Caki2 (cell line): Measurements from ENCODE around the gene HDHD5. TPM values are rescaled to one million over a fixed set of nuclear protein-coding genes. Genes with fewer than 3 reads are reported as not detected.

Experiments
- DNase-seq: peaks from one replicate; pipeline ENCODE4 v3.0.0-alpha.2; 2015; ENCODE audit warnings: low read depth
- in situ Hi-C: cut with HindIII; loops from 2 replicates; pipeline ENCODE4 v1.10.0; 2016; ENCODE audit warnings: low sequenced_read_pairs, low pct_unique_long_range_greater_than_20kb, mixed read lengths
- total RNA-seq: library from RNA; depleted of rRNA; stranded (reverse); fragments of >200 nt; shearing (Covaris generic); gene quantifications from 2 replicates; pipeline ENCODE4 v1.2.3, GENCODE V29; 2014; ENCODE audit warnings: low replicate concordance

Gene HDHD5
- total RNA-seq, 1 experiment from 2014 or later = 132 TPM

DNA sequence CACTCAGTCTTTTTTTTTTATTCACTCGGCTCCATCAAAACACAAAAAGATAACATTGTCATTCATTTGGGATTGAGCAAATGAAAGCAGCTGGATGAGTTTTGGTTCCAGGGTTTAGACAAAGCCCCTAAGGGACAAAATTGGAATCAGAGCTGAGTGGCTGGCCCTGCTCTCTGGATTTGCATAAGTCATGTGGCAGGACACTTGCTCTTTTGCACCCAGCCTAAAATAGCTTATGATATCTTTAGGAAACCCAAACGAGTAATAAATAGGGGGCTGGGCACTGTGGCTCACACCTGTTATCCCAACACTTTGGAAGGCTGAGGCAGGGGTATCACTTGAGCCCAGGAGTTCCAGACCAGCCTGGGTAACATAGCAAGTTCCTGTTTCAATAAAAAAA lies 27.0 kb downstream of the HDHD5 start:
- in situ Hi-C loops = no loop called here
- no peak for DNase-seq

DNA sequence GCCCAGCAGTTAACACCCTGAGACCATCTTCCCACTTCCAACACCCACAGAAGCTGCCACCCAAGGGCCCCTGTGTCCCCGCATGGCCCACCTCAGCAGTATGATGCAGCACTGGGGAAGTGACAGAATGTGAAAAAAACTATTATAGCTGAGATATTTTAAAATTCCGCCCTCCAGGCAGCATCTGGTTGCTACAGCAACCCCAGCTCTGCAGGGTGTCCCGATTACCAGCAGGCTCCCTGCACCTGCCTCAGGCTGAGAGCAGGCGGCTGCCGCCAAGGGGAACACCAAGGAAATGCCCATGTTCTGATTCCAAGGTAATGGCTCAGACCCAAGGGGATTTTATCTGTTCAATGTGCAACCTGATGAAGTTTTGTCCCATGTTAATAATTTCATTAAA lies 27.4 kb downstream of the HDHD5 start:
- no peak for DNase-seq
- in situ Hi-C loops = no loop called here

DNA sequence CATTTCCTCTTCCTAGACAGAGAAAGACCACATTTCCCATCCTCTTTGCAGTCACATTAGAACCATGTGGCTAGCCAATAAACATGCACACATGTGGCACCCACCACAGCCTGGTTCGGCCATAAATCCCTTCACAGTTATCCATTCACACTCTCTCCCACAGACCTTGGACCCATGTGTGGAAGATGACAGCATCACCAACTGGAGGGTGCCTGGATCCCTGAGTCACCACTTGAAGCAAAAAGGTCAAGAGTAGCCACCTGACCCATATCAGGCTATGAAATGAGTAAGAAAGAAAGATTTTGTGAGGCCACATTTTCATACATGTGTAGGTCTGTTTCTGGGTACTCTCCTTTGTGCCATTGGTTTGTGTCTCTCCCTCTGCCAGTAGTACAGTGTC lies 28.9 kb downstream of the HDHD5 start:
- peak; percentile 14 for DNase-seq
- in situ Hi-C loops = no loop called here

DNA sequence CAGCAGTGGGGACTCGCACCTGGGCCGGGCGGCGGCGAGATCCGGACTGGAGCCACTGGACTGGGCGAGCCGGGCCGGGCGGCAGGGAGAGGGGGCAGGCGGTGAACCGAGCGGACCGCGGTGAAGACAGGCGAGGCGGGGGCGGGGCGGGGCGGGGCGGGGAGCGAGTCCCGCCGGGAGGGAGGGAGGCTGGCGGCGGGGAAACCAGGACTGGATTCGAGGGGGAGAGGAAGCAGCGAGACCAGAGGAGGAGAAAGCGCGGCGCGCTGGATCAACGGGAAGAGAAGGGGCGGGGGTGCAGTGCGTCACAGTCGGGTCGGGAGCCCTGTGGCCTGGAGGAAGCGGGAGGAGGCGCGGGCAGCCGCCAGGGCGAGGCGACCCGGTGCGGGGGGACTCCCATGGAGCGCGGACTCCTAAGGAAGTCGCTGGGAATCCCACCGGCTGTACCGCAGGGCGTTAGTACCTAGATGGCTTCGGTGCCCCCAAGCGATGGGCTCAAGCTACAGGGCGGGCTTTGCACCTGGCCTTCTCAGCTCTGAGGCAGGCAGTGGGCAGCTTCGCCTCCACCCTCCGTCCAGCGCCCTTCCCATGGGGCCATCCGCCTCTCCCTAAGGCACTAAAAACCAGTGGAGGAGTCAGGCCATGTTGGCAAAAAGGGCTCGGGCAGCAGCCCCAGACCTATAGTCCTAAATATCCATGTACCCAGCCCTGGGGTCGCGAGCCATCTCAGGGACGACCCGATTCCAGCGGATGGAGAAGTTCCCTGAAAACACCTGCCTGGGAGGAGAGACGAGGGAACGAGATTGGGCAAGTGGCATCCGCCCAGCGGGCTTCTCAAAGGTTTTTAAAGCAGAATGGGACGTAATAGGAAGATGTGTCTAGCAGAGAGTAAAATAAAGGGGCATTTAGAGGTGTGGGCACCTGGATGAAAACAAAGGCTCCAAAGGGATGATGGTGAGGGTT lies 37.6 kb downstream of the HDHD5 start, which contains the start of gene TMEM121B:
Gene TMEM121B, minus strand, starts transcription at position 128 of the 963 bp plus-strand sequence. CDS start 233 bp downstream, outside the sequence.
- DNase-seq = peak; percentile 76
- in situ Hi-C loops = no loop called here

DNA sequence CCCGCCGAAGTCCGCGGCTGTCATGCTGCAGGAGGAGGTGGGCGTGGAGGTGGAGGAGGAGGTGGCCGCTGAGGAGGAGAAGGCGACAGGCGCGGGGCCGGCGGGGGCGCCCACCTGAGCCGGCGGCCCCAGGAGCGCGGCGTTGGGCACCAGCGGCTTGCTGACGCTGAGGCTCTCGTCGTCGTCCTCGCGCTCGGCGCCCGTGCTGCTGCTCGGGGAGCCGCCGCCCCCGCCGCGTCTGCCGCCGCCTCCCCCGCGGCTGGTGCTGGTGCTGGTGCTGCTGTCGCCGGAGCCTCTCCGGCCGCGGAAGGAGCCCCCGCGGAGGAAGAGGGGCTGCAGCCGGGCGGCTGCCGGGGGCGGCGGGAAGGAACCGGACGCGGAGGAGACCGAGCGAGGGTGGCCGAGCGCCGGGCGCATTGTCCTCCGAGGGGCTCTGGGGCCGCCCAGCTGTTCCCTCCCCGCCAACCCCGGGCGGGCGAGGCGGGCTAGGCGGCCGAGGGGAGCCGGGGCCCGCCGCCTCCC lies 38.3 kb downstream of the HDHD5 start:
- peak; percentile 50 for DNase-seq
- in situ Hi-C loops = no loop called here

DNA sequence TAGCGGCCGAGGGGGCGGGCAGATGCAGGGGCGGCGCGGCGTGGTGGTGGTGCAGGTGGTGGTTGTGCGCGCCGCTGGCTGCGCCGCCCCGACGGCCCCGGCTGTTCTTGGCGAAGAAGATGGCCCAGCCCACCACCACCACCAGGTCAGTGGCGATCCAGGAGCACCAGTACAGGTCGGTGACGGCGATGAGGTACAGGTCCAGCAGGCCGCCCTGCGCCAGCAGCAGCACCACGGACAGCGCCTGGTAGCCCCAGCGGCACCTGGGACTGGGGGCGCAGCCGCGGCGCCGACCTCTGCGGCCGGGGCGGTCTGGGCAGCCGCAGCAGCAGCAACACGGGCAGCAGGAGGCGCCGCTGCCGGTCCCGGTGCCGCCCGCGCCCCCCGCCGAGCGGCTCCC lies 38.8 kb downstream of the HDHD5 start:
- peak; percentile 71 for DNase-seq

DNA sequence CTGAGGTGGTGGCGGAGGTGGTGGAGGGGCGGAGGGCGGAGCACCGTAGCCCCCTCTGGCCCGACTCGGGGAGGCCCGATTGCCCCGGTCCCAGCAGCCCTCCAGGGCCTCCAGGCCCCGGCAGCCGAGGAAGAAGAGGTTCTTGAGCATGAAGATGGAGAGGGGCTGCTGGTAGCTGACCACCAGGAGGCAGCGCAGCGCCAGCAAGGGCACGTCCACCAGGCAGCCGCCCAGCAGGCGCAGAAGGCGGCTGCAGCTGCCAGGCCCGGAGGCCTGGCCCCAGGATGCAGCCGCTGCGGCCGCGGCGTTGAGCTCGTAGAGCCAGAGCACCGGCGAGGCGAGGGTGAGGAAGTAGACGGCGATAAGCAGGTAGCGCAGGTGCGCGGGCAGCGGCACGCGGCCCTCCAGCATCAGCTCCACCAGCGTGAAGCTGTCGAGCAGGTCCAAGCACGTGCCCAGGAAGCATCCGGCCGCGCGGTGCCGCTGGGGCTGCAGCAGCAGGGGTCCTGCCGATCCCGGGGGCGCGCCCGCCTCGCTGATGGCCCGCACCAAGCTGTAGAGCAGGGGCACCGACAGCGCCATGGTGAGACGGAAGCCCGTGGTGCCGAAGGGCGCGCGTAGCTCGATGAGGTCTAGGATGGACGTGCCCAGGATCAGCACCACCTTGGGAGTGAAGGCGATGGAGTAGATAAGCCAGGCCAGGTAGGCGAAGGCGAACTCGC lies 39.4 kb downstream of the HDHD5 start:
- DNase-seq = no peak
- in situ Hi-C loops = no loop called here

More for the DNA sequence above, 38.8 kb downstream of the HDHD5 start:
- in situ Hi-C loops = no loop called here

DNA sequence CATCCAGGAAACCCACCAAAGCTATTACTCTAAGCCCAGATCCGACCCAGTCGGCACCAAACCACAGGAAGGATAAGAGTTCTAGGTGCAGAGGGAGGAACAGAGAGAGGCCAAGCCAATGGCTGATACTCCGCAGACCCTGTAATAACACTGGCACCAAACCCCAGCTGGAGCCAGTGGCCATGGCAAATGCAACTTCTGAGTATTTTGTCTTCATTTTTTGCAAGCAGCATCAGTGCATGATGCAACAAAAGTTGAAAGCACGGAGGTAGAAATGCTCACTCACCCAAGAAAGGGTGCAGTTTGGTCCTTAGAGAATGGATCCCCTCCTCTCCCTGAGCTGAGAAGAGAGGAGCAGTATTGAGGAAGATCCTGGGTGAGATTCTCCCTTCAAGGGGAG lies 40.7 kb downstream of the HDHD5 start:
- no peak for DNase-seq

DNA sequence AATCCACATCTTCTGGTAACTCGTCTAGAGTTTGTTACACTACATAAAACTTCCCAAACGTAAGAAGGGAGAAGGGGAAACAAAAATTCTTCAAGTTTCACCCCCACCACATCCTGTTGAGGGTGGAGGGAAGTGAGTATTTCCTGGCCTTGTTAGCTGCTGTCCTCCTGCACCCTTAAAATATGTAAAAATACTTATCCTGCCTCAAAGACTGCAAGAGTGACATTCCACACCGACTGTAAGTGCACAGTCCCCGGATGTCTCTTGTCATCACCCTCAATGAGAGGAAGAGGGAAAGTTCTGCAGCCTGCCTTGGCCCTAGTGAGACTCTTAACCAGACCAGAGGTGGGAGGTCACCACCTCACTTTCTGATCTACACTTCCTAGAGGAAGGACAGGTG lies 41.2 kb downstream of the HDHD5 start:
- DNase-seq = no peak
- in situ Hi-C loops = no loop called here

More for the DNA sequence above, 40.7 kb downstream of the HDHD5 start:
- in situ Hi-C loops = no loop called here

DNA sequence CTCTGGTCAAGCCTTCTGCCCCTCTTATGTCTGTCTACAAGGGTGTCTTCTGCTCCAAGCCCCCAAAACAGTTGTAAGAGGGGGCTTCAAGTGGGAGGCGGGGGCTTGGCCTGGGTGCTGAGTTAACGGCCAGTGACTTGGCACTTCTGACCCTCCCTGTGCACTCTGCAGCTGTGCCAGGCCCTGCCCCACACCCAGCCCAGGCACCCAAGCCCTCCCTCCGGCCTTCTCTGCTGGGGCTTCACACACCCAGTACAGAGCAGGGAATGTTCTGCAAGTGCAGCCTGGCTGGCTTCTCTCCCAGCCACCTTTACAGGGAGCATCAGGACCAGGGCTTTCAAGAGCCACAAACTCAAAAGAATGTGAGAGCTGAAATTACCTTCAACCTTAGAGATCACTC lies 41.7 kb downstream of the HDHD5 start:
- no peak for DNase-seq
- in situ Hi-C loops = no loop called here

DNA sequence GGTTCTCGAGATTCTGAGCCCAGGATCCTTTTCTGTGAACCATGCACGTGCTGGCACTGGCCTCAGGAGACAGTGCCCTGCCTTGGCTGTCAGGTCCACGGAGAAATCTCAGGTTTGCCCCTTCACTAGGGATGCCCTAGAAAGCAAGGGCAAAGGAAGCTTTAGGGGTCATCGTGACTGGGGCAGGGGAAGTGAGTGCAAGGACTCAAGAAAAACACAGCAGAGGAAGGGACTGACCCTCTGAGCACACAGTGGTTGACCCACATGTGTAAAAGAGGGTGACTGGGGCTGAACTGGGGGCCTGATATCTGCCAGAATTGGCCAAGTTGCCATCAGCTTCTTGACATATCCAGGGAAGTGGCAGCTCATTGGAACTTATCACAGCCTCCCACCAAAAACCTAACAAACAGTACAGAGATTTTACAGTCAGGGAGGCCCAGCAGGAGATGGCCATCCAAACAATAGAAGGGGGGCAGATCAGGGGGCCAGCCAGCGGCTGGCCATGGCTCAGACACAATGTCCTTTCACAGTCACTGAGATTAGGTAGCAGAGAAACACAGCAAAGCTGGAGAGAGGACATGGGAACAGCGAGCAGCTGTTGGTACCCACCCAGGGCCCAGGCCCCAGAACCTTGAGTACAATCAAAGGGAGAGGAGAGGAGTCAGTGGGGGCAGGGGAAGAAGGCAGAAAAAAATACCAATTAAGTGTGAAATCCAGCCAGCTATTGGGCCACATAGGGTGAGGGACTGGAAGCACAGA lies 42.3 kb downstream of the HDHD5 start:
- in situ Hi-C loops = no loop called here
- DNase-seq = no peak

DNA sequence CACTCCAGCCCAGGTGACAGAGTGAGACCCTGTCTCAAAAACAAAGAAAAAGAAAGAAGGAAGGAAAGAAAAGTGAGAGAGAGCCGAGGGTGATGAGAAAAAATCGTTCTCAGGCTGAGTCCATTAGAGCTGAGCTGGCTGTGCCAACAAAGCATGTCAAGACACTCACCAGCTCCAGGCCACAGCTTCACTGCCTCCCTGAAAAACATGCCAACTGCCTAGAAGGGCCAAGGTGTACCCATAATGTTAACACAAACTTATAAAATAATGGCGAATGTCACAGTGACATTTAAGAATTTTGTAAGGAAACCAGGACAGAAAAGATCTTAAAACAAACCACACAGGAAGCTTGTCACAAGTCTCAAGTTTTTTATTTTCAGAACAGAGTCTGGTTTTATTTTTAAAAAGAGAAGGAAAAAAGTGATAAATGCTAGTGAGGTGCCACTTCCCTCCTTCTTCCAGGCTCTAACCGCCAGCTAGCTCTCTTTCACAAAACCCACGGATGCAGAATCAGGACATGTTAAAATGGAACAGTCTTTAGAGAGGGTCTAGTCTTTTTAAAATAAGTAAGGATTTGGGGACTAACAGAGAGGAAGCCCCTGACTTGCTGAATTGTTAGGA lies 43.0 kb downstream of the HDHD5 start:
- no peak for DNase-seq
- in situ Hi-C loops = no loop called here

DNA sequence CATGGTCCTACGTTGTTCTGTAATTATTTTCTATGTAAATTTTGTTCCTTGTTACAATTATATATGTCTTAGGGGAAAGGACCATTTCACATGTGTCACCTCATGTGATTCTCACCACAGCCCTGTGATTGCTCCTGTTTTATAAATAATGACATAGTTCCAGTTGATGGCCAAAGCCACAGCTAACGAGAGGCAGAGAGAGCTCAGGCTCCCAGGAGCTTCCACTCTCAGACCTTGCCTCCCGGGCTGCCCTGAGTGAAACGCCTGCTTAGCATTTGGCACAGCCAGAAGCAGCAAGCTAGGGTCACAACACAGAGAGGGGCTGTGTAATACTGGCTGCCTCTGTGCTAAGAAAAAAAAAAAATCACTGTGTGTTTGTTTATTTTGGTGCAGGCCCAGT lies 43.8 kb downstream of the HDHD5 start:
- DNase-seq = no peak
- in situ Hi-C loops = no loop called here

DNA sequence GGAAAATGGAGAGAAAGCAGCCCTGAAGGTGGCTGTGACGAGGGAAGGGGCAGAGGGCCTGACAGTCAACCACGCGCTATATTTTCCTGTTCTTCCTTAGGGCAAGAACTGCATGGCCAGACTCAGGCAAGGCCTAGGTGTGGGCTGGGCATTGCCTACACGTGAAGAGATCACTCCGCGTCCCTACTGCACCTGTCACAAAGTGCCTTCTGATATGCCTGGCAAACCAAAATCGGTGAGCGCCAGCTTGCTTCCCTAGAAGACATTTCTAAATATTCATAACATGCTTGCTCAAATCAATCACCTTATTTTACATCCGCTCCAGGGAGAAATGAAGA lies 44.2 kb downstream of the HDHD5 start:
- DNase-seq = no peak
- in situ Hi-C loops = no loop called here

DNA sequence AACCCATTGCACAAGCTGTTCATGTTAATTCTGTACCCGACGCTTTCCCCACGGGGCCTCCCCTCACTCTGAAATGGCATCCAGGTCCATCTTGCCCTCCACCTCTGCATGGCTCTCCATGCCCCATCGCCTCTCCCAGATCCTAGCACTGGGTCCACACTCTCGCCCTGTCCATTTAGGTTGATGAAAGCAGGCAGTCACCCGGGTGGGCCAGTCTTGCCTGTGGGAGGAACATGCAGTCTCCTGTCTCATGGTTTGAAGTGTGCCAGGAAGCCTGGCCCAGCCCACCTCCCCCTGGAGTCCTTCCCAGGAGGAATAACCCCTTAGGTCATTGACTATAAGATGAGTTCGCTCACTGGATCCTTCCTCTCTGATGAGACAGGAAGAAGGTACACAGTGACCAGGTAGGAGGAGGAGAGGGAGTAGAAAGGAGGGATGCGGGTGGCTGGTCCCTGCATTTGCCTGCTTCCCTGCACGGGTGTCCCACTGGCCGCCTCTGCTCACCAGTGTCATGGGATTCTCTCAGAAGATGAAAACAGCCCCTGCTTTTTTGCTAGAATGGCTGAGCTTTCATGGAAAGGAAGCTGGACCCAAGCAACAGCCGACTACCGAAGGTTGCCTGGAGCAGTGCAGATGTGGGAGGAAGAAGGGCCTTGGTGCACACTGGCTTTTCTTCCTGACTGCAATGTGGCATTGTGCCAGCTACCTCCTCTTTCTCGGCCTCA lies 44.7 kb downstream of the HDHD5 start:
- no peak for DNase-seq
- in situ Hi-C loops = no loop called here

DNA sequence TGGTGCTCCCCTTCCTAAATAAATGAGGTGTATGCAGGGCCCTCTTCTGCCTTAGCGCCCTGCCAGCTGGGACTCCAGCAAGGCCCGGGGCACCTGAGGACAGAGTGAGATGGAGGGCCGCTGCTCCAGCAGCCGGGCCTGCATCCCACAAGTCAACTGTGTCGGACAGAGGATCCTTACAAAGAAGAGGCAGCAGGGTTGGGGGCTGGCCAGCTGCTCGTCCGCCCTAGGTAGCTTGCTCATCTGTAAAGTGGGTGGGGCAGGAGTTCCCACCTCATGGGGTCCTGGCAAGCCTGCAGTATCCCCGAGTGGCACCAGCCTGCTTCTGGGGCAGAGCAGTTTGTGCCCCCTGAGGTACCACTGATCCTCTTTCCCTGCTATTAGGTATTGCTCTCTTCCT lies 45.5 kb downstream of the HDHD5 start:
- DNase-seq = no peak
- in situ Hi-C loops = no loop called here

DNA sequence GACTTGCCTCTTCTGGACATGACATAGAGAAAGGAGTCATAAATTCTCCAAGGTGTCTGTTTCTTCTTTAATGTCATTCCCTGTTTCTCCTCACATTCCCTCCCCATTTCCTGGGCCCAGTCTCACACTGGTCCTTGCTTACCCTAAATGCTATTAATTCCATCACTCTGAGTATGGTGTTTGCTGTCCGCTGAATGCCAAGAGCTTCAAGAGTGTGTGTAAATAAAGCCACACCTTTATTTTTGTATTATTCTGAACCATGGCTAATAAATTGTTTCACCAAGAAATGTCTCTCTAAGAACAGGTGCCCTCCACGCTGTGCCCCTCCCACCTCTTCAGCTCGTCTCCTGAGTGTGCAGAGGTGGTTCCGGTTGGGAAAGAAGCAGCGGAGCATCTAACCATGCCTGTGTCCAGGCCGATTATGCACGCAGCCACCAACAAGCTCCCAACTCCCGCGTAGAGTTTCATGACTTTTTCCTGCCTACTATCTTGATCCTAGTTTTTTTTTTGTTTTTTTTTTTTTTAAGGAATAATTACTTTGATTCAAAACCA lies 46.5 kb downstream of the HDHD5 start:
- in situ Hi-C loops = no loop called here
- DNase-seq = peak; percentile 27
